ENCODE measurements around the gene HSP90AB1. TPM values are rescaled to one million over a fixed set of nuclear protein-coding genes. Genes with fewer than 3 reads are reported as not detected.

Gene HSP90AB1
- total and polyA plus RNA-seq, 9 of the 15 experiments (the other 6 are each of a cell fraction or from before 2014, with no cell fraction given): 1,780 to 3,358 (median 2,262) TPM

DNA sequence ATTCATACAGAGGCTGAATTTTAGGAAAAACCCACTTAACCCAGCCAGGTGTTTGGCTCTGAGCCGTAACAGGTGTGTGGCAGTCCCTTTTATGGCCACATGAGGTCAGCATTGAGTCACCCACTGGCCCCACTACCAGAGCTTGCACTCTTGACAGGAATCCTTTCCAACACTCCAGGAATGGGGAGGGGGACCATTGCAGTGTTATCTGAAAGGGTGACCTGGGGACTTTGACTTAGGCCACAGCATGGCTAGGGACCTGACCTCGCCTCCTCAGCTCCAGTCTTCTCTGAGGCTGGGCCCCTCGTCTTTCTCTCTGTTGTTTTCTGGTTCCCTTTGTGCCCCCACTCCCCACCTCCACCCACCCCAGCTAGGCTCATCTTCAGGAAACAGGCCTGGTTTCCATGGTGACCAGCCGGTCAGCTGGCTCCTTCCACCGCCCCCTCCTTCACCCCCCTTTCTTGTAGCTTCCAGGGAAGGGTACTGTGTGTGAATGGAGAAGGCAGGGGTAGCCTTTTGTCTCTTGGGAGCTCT lies 21.3 kb downstream of the HSP90AB1 start (continued):
- TF ChIP-seq, protein P1, sequence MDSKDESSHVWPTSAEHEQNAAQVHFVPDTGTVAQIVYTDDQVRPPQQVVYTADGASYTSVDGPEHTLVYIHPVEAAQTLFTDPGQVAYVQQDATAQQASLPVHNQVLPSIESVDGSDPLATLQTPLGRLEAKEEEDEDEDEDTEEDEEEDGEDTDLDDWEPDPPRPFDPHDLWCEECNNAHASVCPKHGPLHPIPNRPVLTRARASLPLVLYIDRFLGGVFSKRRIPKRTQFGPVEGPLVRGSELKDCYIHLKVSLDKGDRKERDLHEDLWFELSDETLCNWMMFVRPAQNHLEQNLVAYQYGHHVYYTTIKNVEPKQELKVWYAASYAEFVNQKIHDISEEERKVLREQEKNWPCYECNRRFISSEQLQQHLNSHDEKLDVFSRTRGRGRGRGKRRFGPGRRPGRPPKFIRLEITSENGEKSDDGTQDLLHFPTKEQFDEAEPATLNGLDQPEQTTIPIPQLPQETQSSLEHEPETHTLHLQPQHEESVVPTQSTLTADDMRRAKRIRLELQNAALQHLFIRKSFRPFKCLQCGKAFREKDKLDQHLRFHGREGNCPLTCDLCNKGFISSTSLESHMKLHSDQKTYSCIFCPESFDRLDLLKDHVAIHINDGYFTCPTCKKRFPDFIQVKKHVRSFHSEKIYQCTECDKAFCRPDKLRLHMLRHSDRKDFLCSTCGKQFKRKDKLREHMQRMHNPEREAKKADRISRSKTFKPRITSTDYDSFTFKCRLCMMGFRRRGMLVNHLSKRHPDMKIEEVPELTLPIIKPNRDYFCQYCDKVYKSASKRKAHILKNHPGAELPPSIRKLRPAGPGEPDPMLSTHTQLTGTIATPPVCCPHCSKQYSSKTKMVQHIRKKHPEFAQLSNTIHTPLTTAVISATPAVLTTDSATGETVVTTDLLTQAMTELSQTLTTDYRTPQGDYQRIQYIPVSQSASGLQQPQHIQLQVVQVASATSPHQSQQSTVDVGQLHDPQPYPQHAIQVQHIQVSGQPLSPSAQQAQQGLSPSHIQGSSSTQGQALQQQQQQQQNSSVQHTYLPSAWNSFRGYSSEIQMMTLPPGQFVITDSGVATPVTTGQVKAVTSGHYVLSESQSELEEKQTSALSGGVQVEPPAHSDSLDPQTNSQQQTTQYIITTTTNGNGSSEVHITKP (IDR thresholded peaks at IDR 0.05; ENCODE audit: partially characterized antibody): no peak
- TF ChIP-seq TCF7L2 (IDR thresholded peaks at IDR 0.05; ENCODE audit: low read depth, low read length): no peak
- no peak for TF ChIP-seq KDM2B (CRISPR knock-in tag; IDR thresholded peaks at IDR 0.05)
- no peak for TF ChIP-seq HDAC6 (IDR thresholded peaks at IDR 0.05; ENCODE audit: low read depth, low read length)
- TF ChIP-seq NCOA6 (IDR thresholded peaks at IDR 0.05): no peak
- TF ChIP-seq ZNF644 (tag; IDR thresholded peaks at IDR 0.05; ENCODE audit: low read depth): no peak
- no peak for TF ChIP-seq GABPB2 (CRISPR knock-in tag; conservative IDR thresholded peaks at IDR 0.05)
- no peak for TF ChIP-seq ZC3H8 (IDR thresholded peaks at IDR 0.05)
- TF ChIP-seq, protein P2, sequence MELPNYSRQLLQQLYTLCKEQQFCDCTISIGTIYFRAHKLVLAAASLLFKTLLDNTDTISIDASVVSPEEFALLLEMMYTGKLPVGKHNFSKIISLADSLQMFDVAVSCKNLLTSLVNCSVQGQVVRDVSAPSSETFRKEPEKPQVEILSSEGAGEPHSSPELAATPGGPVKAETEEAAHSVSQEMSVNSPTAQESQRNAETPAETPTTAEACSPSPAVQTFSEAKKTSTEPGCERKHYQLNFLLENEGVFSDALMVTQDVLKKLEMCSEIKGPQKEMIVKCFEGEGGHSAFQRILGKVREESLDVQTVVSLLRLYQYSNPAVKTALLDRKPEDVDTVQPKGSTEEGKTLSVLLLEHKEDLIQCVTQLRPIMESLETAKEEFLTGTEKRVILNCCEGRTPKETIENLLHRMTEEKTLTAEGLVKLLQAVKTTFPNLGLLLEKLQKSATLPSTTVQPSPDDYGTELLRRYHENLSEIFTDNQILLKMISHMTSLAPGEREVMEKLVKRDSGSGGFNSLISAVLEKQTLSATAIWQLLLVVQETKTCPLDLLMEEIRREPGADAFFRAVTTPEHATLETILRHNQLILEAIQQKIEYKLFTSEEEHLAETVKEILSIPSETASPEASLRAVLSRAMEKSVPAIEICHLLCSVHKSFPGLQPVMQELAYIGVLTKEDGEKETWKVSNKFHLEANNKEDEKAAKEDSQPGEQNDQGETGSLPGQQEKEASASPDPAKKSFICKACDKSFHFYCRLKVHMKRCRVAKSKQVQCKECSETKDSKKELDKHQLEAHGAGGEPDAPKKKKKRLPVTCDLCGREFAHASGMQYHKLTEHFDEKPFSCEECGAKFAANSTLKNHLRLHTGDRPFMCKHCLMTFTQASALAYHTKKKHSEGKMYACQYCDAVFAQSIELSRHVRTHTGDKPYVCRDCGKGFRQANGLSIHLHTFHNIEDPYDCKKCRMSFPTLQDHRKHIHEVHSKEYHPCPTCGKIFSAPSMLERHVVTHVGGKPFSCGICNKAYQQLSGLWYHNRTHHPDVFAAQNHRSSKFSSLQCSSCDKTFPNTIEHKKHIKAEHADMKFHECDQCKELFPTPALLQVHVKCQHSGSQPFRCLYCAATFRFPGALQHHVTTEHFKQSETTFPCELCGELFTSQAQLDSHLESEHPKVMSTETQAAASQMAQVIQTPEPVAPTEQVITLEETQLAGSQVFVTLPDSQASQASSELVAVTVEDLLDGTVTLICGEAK (IDR thresholded peaks at IDR 0.05): no peak
- TF ChIP-seq, protein P2 (CRISPR knock-in tag; IDR thresholded peaks at IDR 0.05): no peak
- no peak for TF ChIP-seq ZNF184 (CRISPR knock-in tag; IDR thresholded peaks at IDR 0.05)
- TF ChIP-seq, protein P3, sequence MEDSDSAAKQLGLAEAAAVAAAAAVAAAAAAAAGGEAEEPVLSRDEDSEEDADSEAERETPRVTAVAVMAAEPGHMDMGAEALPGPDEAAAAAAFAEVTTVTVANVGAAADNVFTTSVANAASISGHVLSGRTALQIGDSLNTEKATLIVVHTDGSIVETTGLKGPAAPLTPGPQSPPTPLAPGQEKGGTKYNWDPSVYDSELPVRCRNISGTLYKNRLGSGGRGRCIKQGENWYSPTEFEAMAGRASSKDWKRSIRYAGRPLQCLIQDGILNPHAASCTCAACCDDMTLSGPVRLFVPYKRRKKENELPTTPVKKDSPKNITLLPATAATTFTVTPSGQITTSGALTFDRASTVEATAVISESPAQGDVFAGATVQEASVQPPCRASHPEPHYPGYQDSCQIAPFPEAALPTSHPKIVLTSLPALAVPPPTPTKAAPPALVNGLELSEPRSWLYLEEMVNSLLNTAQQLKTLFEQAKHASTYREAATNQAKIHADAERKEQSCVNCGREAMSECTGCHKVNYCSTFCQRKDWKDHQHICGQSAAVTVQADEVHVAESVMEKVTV (CRISPR knock-in tag; IDR thresholded peaks at IDR 0.05): peak; percentile 72
- TF ChIP-seq SMC3 (conservative IDR thresholded peaks at IDR 0.05; ENCODE audit: insufficient read depth, low read depth, low read length): peak; percentile 90
- TF ChIP-seq ZNF668 (CRISPR knock-in tag; IDR thresholded peaks at IDR 0.05): no peak
- TF ChIP-seq RHOXF2B (CRISPR knock-in tag; conservative IDR thresholded peaks at IDR 0.05): no peak
- no peak for TF ChIP-seq ZNF589 (CRISPR knock-in tag; IDR thresholded peaks at IDR 0.05; ENCODE audit: low read depth)

Data from K562 (cell line).